Panc1 (cell line): Measurements from ENCODE around the gene ACACA.

Experiments used
- CTCF ChIP-seq: fragments of 450-650 bp; IDR thresholded peaks from 2 replicates; pipeline ENCODE4 v1.5.1; 2017; ENCODE audit warnings: mild to moderate bottlenecking
- POLR2AphosphoS5 ChIP-seq: IDR thresholded peaks from 2 replicates; pipeline ENCODE4 v1.6.1; 2012; ENCODE audit warnings: mild to moderate bottlenecking, low read depth, low read length, moderate library complexity
- TCF7L2 ChIP-seq: IDR thresholded peaks from 2 replicates; pipeline ENCODE4 v1.6.1; 2011; ENCODE audit warnings: mild to moderate bottlenecking, low read depth, low read length, inconsistent platforms

- no peak for TF ChIP-seq POLR2AphosphoS5
- no peak for TF ChIP-seq CTCF
- TF ChIP-seq TCF7L2 = no peak
Measured at GRCh38 chr17:37056622-37057021, 350.0 kb downstream of the ACACA start.
